Hepatocyte (in vitro differentiated cells): ENCODE data around the gene TYW3. TPM values are rescaled to one million over a fixed set of nuclear protein-coding genes. Genes with fewer than 3 reads are reported as not detected.
A peak's percentile ranks its signal among the peaks of the same experiment; 100 is the strongest.

ENCODE experiments used
- DNase-seq: peaks from one replicate; pipeline ENCODE4 v3.0.0-alpha.2; 2016; ENCODE audit warnings: low spot score
- H2AFZ ChIP-seq: fragments of 200-600 bp; sonication (generic); 2 replicates; pipeline ENCODE4 v1.6.0; 2016; ENCODE audit warnings: antibody characterized with exemption, mild to moderate bottlenecking
- H3K27ac ChIP-seq: fragments of 200-600 bp; sonication (generic); 2 replicates; pipeline ENCODE4 v1.5.1; 2016; ENCODE audit warnings: mild to moderate bottlenecking
- H3K27me3 ChIP-seq: fragments of 200-600 bp; sonication (generic); 2 replicates; pipeline ENCODE4 v1.6.1; 2016
- H3K36me3 ChIP-seq: fragments of 200-600 bp; sonication (generic); replicated peaks from 2 replicates; pipeline ENCODE4 v1.5.1; 2016; ENCODE audit warnings: low read depth; ENCODE audit not compliant: insufficient read depth
- H3K4me1 ChIP-seq: fragments of 200-600 bp; sonication (generic); 2 replicates; pipeline ENCODE4 v1.5.1; 2016; ENCODE audit warnings: mild to moderate bottlenecking, moderate library complexity; ENCODE audit not compliant: insufficient read depth
- H3K4me2 ChIP-seq: fragments of 200-600 bp; sonication (generic); 2 replicates; pipeline ENCODE4 v1.6.0; 2016
- H3K4me3 ChIP-seq: fragments of 200-600 bp; sonication (generic); 2 replicates; pipeline ENCODE4 v1.5.1; 2016; ENCODE audit warnings: mild to moderate bottlenecking
- H3K79me2 ChIP-seq: fragments of 200-600 bp; sonication (generic); 2 replicates; pipeline ENCODE4 v1.6.0; 2017; ENCODE audit warnings: mild to moderate bottlenecking
- H3K9me2 ChIP-seq: fragments of 200-600 bp; sonication (generic); replicated peaks from 2 replicates; pipeline ENCODE4 v1.6.0; 2017; ENCODE audit warnings: mild to moderate bottlenecking; ENCODE audit not compliant: insufficient read depth
- H3K9me3 ChIP-seq: fragments of 200-600 bp; sonication (generic); 2 replicates; pipeline ENCODE4 v1.5.1; 2016; ENCODE audit warnings: low read depth, mild to moderate bottlenecking
- H4K20me1 ChIP-seq: fragments of 200-600 bp; sonication (generic); 2 replicates; pipeline ENCODE4 v1.6.0; 2016; ENCODE audit warnings: mild to moderate bottlenecking; ENCODE audit not compliant: insufficient read depth, poor library complexity, severe bottlenecking
- CTCF ChIP-seq: fragments of 200-600 bp; sonication (generic); IDR thresholded peaks from 2 replicates; pipeline ENCODE4 v1.5.1; 2016; ENCODE audit warnings: antibody characterized with exemption, mild to moderate bottlenecking; ENCODE audit not compliant: poor library complexity
- EZH2 ChIP-seq: fragments of 200-600 bp; sonication (generic); IDR thresholded peaks from 2 replicates; pipeline ENCODE4 v1.6.1; 2016; ENCODE audit warnings: antibody characterized with exemption, mild to moderate bottlenecking, borderline replicate concordance
- EZH2phosphoT487 ChIP-seq: fragments of 200-600 bp; sonication (generic); IDR thresholded peaks from one replicate; pipeline ENCODE4 v1.6.1; 2018; ENCODE audit warnings: antibody characterized with exemption, mild to moderate bottlenecking, low read depth, moderate library complexity; ENCODE audit not compliant: unreplicated experiment, severe bottlenecking
- WGBS: methylation state at CpG from one replicate; pipeline ENCODE4 v1.1.6; 2016; ENCODE audit warnings: low lambda C conversion rate; ENCODE audit errors: missing lambda C conversion rate; 5-methylcytosine and 5-hydroxymethylcytosine counted together
- polyA plus RNA-seq: library from polyadenylated mRNA; unstranded; fragments of >200 nt; fragmentation: Nextera tagmentation; extraction: Ambion mirVana; gene quantifications from 2 replicates; pipeline ENCODE4 v1.2.1, GENCODE V29; 2016
- total RNA-seq: library from RNA; depleted of rRNA; stranded (reverse); fragments of >200 nt; gene quantifications from 2 replicates; pipeline ENCODE4 v1.2.3, GENCODE V29; 2014

TYW3 gene
- total and polyA plus RNA-seq, 2 experiments from 2014 or later = 0.33 to 0.42 TPM

- Histone ChIP-seq H3K4me3 (no peak overlapping the region), H3K4me1 (no peaks in the 10 kb centered on the region), H2AFZ (no peak overlapping the region), H3K9me3 (no peaks in the 10 kb centered on the region), H4K20me1 (no peaks in the 10 kb centered on the region), H3K27ac (no peak overlapping the region), H3K36me3 (no peaks in the 10 kb centered on the region), H3K4me2 (no peak overlapping the region), H3K9me2 (no peaks in the 10 kb centered on the region), H3K27me3 (peaks cover 6% of the 10 kb centered on the region), H3K79me2 (no peaks in the 10 kb centered on the region)
- TF ChIP-seq EZH2 (no peak), CTCF (no peak), EZH2phosphoT487 (no peak)
- 91% methylated on average over 1 of the region's 1 CpG for WGBS
- DNase-seq = no peak
Measured at GRCh38 chr1:74772945-74773344, 40.0 kb downstream of the TYW3 start.

GRCh38 chr1:74773582-74773981 lies 40.6 kb downstream of the TYW3 start:
- no peak overlapping the region for H3K27ac ChIP-seq
- TF ChIP-seq EZH2phosphoT487 = no peak
- no peak for TF ChIP-seq CTCF
- no peak for TF ChIP-seq EZH2
- no peak for DNase-seq
- peaks cover 6% of the 10 kb centered on the region for H3K27me3 ChIP-seq
- no peaks in the 10 kb centered on the region for H3K36me3 ChIP-seq
- H2AFZ ChIP-seq = no peak overlapping the region
- H3K9me2 ChIP-seq = no peaks in the 10 kb centered on the region
- no peaks in the 10 kb centered on the region for H4K20me1 ChIP-seq
- no peak overlapping the region for H3K4me2 ChIP-seq
- no peaks in the 10 kb centered on the region for H3K9me3 ChIP-seq
- no peak overlapping the region for H3K4me3 ChIP-seq
- no peaks in the 10 kb centered on the region for H3K4me1 ChIP-seq
- 92% methylated on average over 2 of the region's 2 CpGs for WGBS
- no peaks in the 10 kb centered on the region for H3K79me2 ChIP-seq

- Histone ChIP-seq H3K4me2 (no peak overlapping the region), H3K36me3 (no peaks in the 10 kb centered on the region), H4K20me1 (no peaks in the 10 kb centered on the region), H3K4me3 (no peak overlapping the region), H3K9me2 (no peaks in the 10 kb centered on the region), H3K4me1 (no peaks in the 10 kb centered on the region), H3K9me3 (no peaks in the 10 kb centered on the region), H2AFZ (no peak overlapping the region), H3K27me3 (peaks cover 6% of the 10 kb centered on the region), H3K27ac (no peak overlapping the region), H3K79me2 (no peaks in the 10 kb centered on the region)
- WGBS = 82% methylated on average over 2 of the region's 2 CpGs
- TF ChIP-seq EZH2 (no peak), EZH2phosphoT487 (no peak), CTCF (peak; percentile 21)
- DNase-seq = no peak
Measured at GRCh38 chr1:74775735-74776134, 42.8 kb downstream of the TYW3 start.

- no peak overlapping the region for H3K4me2 ChIP-seq
- TF ChIP-seq CTCF = no peak
- no peak for TF ChIP-seq EZH2phosphoT487
- no peak for TF ChIP-seq EZH2
- DNase-seq = no peak
- H3K4me3 ChIP-seq = no peak overlapping the region
- no peaks in the 10 kb centered on the region for H3K9me3 ChIP-seq
- H3K4me1 ChIP-seq = no peaks in the 10 kb centered on the region
- H3K27ac ChIP-seq = no peak overlapping the region
- H3K27me3 ChIP-seq = no peaks in the 10 kb centered on the region
- no peaks in the 10 kb centered on the region for H3K79me2 ChIP-seq
- WGBS = 97% methylated on average over 1 of the region's 1 CpG
- no peaks in the 10 kb centered on the region for H3K36me3 ChIP-seq
- H4K20me1 ChIP-seq = no peaks in the 10 kb centered on the region
- no peaks in the 10 kb centered on the region for H3K9me2 ChIP-seq
- H2AFZ ChIP-seq = no peak overlapping the region
Measured at GRCh38 chr1:74777525-74777924, 44.6 kb downstream of the TYW3 start.
